ENCODE results near the gene CUEDC1. TPM values are rescaled to one million over a fixed set of nuclear protein-coding genes. Genes with fewer than 3 reads are reported as not detected.

The CUEDC1 gene
- total and polyA plus RNA-seq, 2 of the 13 experiments (the other 11 are each of a cell fraction or from before 2014, with no cell fraction given), result 7.4 to 12.9 TPM

- 0 out of 2 replicates have a peak, but pooled peaks have one; percentile 12 for TF ChIP-seq ATF1 (CRISPR knock-in tag; IDR thresholded peaks at IDR 0.05)
- no peak for TF ChIP-seq ZFP37 (CRISPR knock-in tag; IDR thresholded peaks at IDR 0.05; ENCODE audit: borderline replicate concordance)
- no peak; the same call in 1 of the 2 replicates for TF ChIP-seq RFX5 (IDR thresholded peaks at IDR 0.05; ENCODE audit: low read depth, low read length)
- TF ChIP-seq NR2F6 (IDR thresholded peaks at IDR 0.05), result no peak
- TF ChIP-seq NR2F6 (CRISPR knock-in tag; IDR thresholded peaks at IDR 0.05), result peak; percentile 86
- peak; percentile 26; the same call in 1 of the 2 replicates for TF ChIP-seq NR1H2 (CRISPR knock-in tag; IDR thresholded peaks at IDR 0.05; ENCODE audit: borderline replicate concordance, low read depth)
- peak; percentile 92 for TF ChIP-seq ZBTB40 (IDR thresholded peaks at IDR 0.05)
- peak; percentile 90; the same call in 1 of the 2 replicates for TF ChIP-seq ZBTB40 (CRISPR knock-in tag; IDR thresholded peaks at IDR 0.05)
- peak; percentile 52 to 83 for TF ChIP-seq MAFK (conservative IDR thresholded peaks at IDR 0.05 in 1 of 2, IDR thresholded peaks at IDR 0.05 in 1 of 2; ENCODE audit: low read length in 2 of 2)
- peak; percentile 81; the same call in 1 of the 2 replicates for TF ChIP-seq FIP1L1 (IDR thresholded peaks at IDR 0.05; ENCODE audit: borderline replicate concordance, insufficient read depth, low read depth, low read length)
- TF ChIP-seq SP1 (IDR thresholded peaks at IDR 0.05), result no peak
- TF ChIP-seq SP1 (CRISPR knock-in tag; IDR thresholded peaks at IDR 0.05), result peak; percentile 77
- TF ChIP-seq RBM22 (optimal IDR thresholded peaks at IDR 0.05; ENCODE audit: low read length), result peak; percentile 85
- TF ChIP-seq NFYB (CRISPR knock-in tag; IDR thresholded peaks at IDR 0.05), result peak; percentile 65
- peak; percentile 94 for TF ChIP-seq EED (CRISPR knock-in tag; IDR thresholded peaks at IDR 0.05)
- TF ChIP-seq TFE3 (CRISPR knock-in tag; IDR thresholded peaks at IDR 0.05), result peak; percentile 89
- peak; percentile 69; the same call in 1 of the 2 replicates for TF ChIP-seq ATRX (CRISPR knock-in tag; IDR thresholded peaks at IDR 0.05; ENCODE audit: borderline replicate concordance)
- peak; percentile 87 for TF ChIP-seq RBFOX2 (IDR thresholded peaks at IDR 0.05; ENCODE audit: low read depth, low read length)
- peak; percentile 94 for TF ChIP-seq ZFP1 (CRISPR knock-in tag; IDR thresholded peaks at IDR 0.05)
- peak; percentile 99 for TF ChIP-seq SAP130 (CRISPR knock-in tag; IDR thresholded peaks at IDR 0.05; ENCODE audit: low read depth)
- peak; percentile 94 for TF ChIP-seq PITX1 (CRISPR knock-in tag; IDR thresholded peaks at IDR 0.05)
Observed at GRCh38 chr17:57849874-57850754, 105.1 kb downstream of the CUEDC1 start, which contains the start of gene MRPS23 (continued).

Data from HepG2 (cell line).